Measurements from ENCODE around the gene SPATS2.
"Not testable (repeated sequence)": the region's sequence is repeated elsewhere in the genome, so short reads cannot be mapped to it uniquely, and the experiment has no call there.

SPATS2 gene

GRCh38 chr12:49366652-49367380 is 446 bp upstream of the SPATS2 start:
- H3K27me3 ChIP-seq (ENCODE audit: control insufficient read depth, insufficient read depth, low read length) = no peaks in the 10 kb centered on the region
- H3K4me3 ChIP-seq (ENCODE audit: low read length) = peak overlapping the region; percentile 80
- peaks cover 5% of the 10 kb centered on the region for H3K4me1 ChIP-seq (ENCODE audit: control insufficient read depth, insufficient read depth, low read length)
- no peaks in the 10 kb centered on the region for H3K9me3 ChIP-seq (ENCODE audit: control insufficient read depth, low read length)
- peak overlapping the region; percentile 89 for H3K9ac ChIP-seq (ENCODE audit: low read length)
- no peaks in the 10 kb centered on the region for H3K36me3 ChIP-seq (ENCODE audit: control insufficient read depth, insufficient read depth, low read length)

GRCh38 chr12:49368240-49368600 is 958 bp downstream of the SPATS2 start:
- no peaks in the 10 kb centered on the region for H3K36me3 ChIP-seq (ENCODE audit: control insufficient read depth, insufficient read depth, low read length)
- H3K4me1 ChIP-seq (ENCODE audit: control insufficient read depth, insufficient read depth, low read length) = peaks cover 5% of the 10 kb centered on the region
- H3K9me3 ChIP-seq (ENCODE audit: control insufficient read depth, low read length) = no peaks in the 10 kb centered on the region
- no peak overlapping the region for H3K9ac ChIP-seq (ENCODE audit: low read length)
- H3K27me3 ChIP-seq (ENCODE audit: control insufficient read depth, insufficient read depth, low read length) = no peaks in the 10 kb centered on the region
- no peak overlapping the region for H3K4me3 ChIP-seq (ENCODE audit: low read length)

- H3K27me3 ChIP-seq (ENCODE audit: control insufficient read depth, insufficient read depth, low read length) = no peaks in the 10 kb centered on the region
- H3K4me3 ChIP-seq (ENCODE audit: low read length) = no peak overlapping the region
- H3K36me3 ChIP-seq (ENCODE audit: control insufficient read depth, insufficient read depth, low read length) = no peaks in the 10 kb centered on the region
- no peaks in the 10 kb centered on the region for H3K9me3 ChIP-seq (ENCODE audit: control insufficient read depth, low read length)
- peaks cover 5% of the 10 kb centered on the region for H3K4me1 ChIP-seq (ENCODE audit: control insufficient read depth, insufficient read depth, low read length)
- no peak overlapping the region for H3K9ac ChIP-seq (ENCODE audit: low read length)
Observed at GRCh38 chr12:49369411-49370145, 2.3 kb downstream of the SPATS2 start.

- H3K4me1 ChIP-seq (ENCODE audit: control insufficient read depth, insufficient read depth, low read length) = peaks cover 5% of the 10 kb centered on the region
- no peaks in the 10 kb centered on the region for H3K9me3 ChIP-seq (ENCODE audit: control insufficient read depth, low read length)
- no peaks in the 10 kb centered on the region for H3K27me3 ChIP-seq (ENCODE audit: control insufficient read depth, insufficient read depth, low read length)
- no peaks in the 10 kb centered on the region for H3K36me3 ChIP-seq (ENCODE audit: control insufficient read depth, insufficient read depth, low read length)
- H3K4me3 ChIP-seq (ENCODE audit: low read length) = no peak overlapping the region
- H3K9ac ChIP-seq (ENCODE audit: low read length) = no peak overlapping the region
Observed at GRCh38 chr12:49370539-49370938, 3.3 kb downstream of the SPATS2 start.

- Histone ChIP-seq H3K27me3 (ENCODE audit: control insufficient read depth, insufficient read depth, low read length) (no peaks in the 10 kb centered on the region), H3K4me1 (ENCODE audit: control insufficient read depth, insufficient read depth, low read length) (no peaks in the 10 kb centered on the region), H3K4me3 (ENCODE audit: low read length) (no peak overlapping the region), H3K9me3 (ENCODE audit: control insufficient read depth, low read length) (no peaks in the 10 kb centered on the region), H3K36me3 (ENCODE audit: control insufficient read depth, insufficient read depth, low read length) (no peaks in the 10 kb centered on the region), H3K9ac (ENCODE audit: low read length) (no peak overlapping the region)
Observed at GRCh38 chr12:49375406-49375805, 8.1 kb downstream of the SPATS2 start.

- no peak overlapping the region for H3K9ac ChIP-seq (ENCODE audit: low read length)
- H3K36me3 ChIP-seq (ENCODE audit: control insufficient read depth, insufficient read depth, low read length) = no peaks in the 10 kb centered on the region
- H3K4me3 ChIP-seq (ENCODE audit: low read length) = no peak overlapping the region
- H3K4me1 ChIP-seq (ENCODE audit: control insufficient read depth, insufficient read depth, low read length) = no peaks in the 10 kb centered on the region
- no peaks in the 10 kb centered on the region for H3K9me3 ChIP-seq (ENCODE audit: control insufficient read depth, low read length)
- no peaks in the 10 kb centered on the region for H3K27me3 ChIP-seq (ENCODE audit: control insufficient read depth, insufficient read depth, low read length)
Observed at GRCh38 chr12:49377386-49377785, 10.1 kb downstream of the SPATS2 start.

GRCh38 chr12:49380184-49380583 is 12.9 kb downstream of the SPATS2 start:
- not testable (repeated sequence) for H3K27me3 ChIP-seq (ENCODE audit: control insufficient read depth, insufficient read depth, low read length); H3K36me3 ChIP-seq (ENCODE audit: control insufficient read depth, insufficient read depth, low read length); H3K9me3 ChIP-seq (ENCODE audit: control insufficient read depth, low read length); H3K4me1 ChIP-seq (ENCODE audit: control insufficient read depth, insufficient read depth, low read length); H3K9ac ChIP-seq (ENCODE audit: low read length); H3K4me3 ChIP-seq (ENCODE audit: low read length)

- Histone ChIP-seq H3K9me3 (ENCODE audit: control insufficient read depth, low read length) (no peaks in the 10 kb centered on the region), H3K4me3 (ENCODE audit: low read length) (no peak overlapping the region), H3K9ac (ENCODE audit: low read length) (no peak overlapping the region), H3K27me3 (ENCODE audit: control insufficient read depth, insufficient read depth, low read length) (no peaks in the 10 kb centered on the region), H3K36me3 (ENCODE audit: control insufficient read depth, insufficient read depth, low read length) (no peaks in the 10 kb centered on the region), H3K4me1 (ENCODE audit: control insufficient read depth, insufficient read depth, low read length) (no peaks in the 10 kb centered on the region)
Observed at GRCh38 chr12:49388682-49389386, 21.6 kb downstream of the SPATS2 start.

- Histone ChIP-seq H3K9ac (ENCODE audit: low read length) (no peak overlapping the region), H3K4me1 (ENCODE audit: control insufficient read depth, insufficient read depth, low read length) (no peaks in the 10 kb centered on the region), H3K36me3 (ENCODE audit: control insufficient read depth, insufficient read depth, low read length) (no peaks in the 10 kb centered on the region), H3K4me3 (ENCODE audit: low read length) (no peak overlapping the region), H3K27me3 (ENCODE audit: control insufficient read depth, insufficient read depth, low read length) (no peaks in the 10 kb centered on the region), H3K9me3 (ENCODE audit: control insufficient read depth, low read length) (no peaks in the 10 kb centered on the region)
Observed at GRCh38 chr12:49389387-49389703, 22.1 kb downstream of the SPATS2 start.

- H3K27me3 ChIP-seq (ENCODE audit: control insufficient read depth, insufficient read depth, low read length) = no peaks in the 10 kb centered on the region
- no peaks in the 10 kb centered on the region for H3K36me3 ChIP-seq (ENCODE audit: control insufficient read depth, insufficient read depth, low read length)
- H3K9me3 ChIP-seq (ENCODE audit: control insufficient read depth, low read length) = no peaks in the 10 kb centered on the region
- no peaks in the 10 kb centered on the region for H3K4me1 ChIP-seq (ENCODE audit: control insufficient read depth, insufficient read depth, low read length)
- no peak overlapping the region for H3K4me3 ChIP-seq (ENCODE audit: low read length)
- no peak overlapping the region for H3K9ac ChIP-seq (ENCODE audit: low read length)
Observed at GRCh38 chr12:49397000-49397399, 29.7 kb downstream of the SPATS2 start.

GRCh38 chr12:49400304-49400703 is 33.0 kb downstream of the SPATS2 start:
- no peaks in the 10 kb centered on the region for H3K9me3 ChIP-seq (ENCODE audit: control insufficient read depth, low read length)
- no peak overlapping the region for H3K9ac ChIP-seq (ENCODE audit: low read length)
- H3K36me3 ChIP-seq (ENCODE audit: control insufficient read depth, insufficient read depth, low read length) = no peaks in the 10 kb centered on the region
- no peaks in the 10 kb centered on the region for H3K4me1 ChIP-seq (ENCODE audit: control insufficient read depth, insufficient read depth, low read length)
- H3K27me3 ChIP-seq (ENCODE audit: control insufficient read depth, insufficient read depth, low read length) = no peaks in the 10 kb centered on the region
- no peak overlapping the region for H3K4me3 ChIP-seq (ENCODE audit: low read length)

- no peaks in the 10 kb centered on the region for H3K9me3 ChIP-seq (ENCODE audit: control insufficient read depth, low read length)
- H3K9ac ChIP-seq (ENCODE audit: low read length) = no peak overlapping the region
- no peaks in the 10 kb centered on the region for H3K27me3 ChIP-seq (ENCODE audit: control insufficient read depth, insufficient read depth, low read length)
- no peaks in the 10 kb centered on the region for H3K36me3 ChIP-seq (ENCODE audit: control insufficient read depth, insufficient read depth, low read length)
- no peak overlapping the region for H3K4me3 ChIP-seq (ENCODE audit: low read length)
- no peaks in the 10 kb centered on the region for H3K4me1 ChIP-seq (ENCODE audit: control insufficient read depth, insufficient read depth, low read length)
Observed at GRCh38 chr12:49403971-49404450, 36.7 kb downstream of the SPATS2 start.

All from mucosa of stomach (tissue), 1 donor.